22Rv1 (cell line): ENCODE results near the gene GPR65.

Source experiments
- ZFX ChIP-seq: fragments of 450-650 bp; IDR thresholded peaks from 2 replicates; pipeline ENCODE4 v1.6.1; 2017; ENCODE audit warnings: antibody characterized with exemption, borderline replicate concordance
- TF ChIP-seq, protein P1 (sequence below): fragments of 450-650 bp; IDR thresholded peaks from 2 replicates; pipeline ENCODE4 v1.5.1; 2017; ENCODE audit warnings: mild to moderate bottlenecking

DNA sequence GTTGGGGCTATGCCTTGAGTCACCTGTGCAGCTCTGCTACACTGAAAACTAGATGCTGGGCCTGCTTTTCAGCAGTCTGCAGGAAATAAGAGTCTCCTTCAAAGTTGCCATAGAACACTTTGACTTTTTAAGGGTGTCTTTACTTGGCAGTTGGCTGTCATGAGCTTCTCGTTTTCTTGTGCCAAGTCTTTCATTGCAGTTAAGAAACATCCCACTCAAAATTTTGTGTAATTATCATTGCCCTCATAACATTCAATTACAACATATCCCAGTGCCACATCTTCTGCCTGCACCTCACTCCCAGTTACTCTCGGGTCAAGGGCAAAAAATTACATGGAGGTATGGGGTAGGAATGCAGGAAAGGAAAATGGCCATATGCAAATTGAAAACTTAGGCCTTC lies 29.1 kb downstream of the GPR65 start:
- TF ChIP-seq, protein P1, sequence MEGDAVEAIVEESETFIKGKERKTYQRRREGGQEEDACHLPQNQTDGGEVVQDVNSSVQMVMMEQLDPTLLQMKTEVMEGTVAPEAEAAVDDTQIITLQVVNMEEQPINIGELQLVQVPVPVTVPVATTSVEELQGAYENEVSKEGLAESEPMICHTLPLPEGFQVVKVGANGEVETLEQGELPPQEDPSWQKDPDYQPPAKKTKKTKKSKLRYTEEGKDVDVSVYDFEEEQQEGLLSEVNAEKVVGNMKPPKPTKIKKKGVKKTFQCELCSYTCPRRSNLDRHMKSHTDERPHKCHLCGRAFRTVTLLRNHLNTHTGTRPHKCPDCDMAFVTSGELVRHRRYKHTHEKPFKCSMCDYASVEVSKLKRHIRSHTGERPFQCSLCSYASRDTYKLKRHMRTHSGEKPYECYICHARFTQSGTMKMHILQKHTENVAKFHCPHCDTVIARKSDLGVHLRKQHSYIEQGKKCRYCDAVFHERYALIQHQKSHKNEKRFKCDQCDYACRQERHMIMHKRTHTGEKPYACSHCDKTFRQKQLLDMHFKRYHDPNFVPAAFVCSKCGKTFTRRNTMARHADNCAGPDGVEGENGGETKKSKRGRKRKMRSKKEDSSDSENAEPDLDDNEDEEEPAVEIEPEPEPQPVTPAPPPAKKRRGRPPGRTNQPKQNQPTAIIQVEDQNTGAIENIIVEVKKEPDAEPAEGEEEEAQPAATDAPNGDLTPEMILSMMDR, result no peak
- no peak for TF ChIP-seq ZFX
